HG02623 (cell line): Measurements from ENCODE around the gene B4GALNT1.
A peak's percentile ranks its signal among the peaks of the same experiment; 100 is the strongest.
"Not testable (repeated sequence)": the region's sequence is repeated elsewhere in the genome, so short reads cannot be mapped to it uniquely, and the experiment has no call there.

Experiments used
- ATAC-seq: cut with Tn5 transposase; IDR thresholded peaks from one replicate; pipeline ENCODE4 v1.9.1; 2021; ENCODE audit warnings: moderate library complexity; ENCODE audit not compliant: unreplicated experiment

Gene B4GALNT1

GRCh38 chr12:57632958-57633840, at the start of gene B4GALNT1:
Gene B4GALNT1 (minus strand): TSS chr12:57633201. CDS start chr12:57632132, 1,069 bp downstream.
- ATAC-seq, result peak; percentile 77

GRCh38 chr12:57679697-57680096, 46.7 kb upstream of the B4GALNT1 start:
- ATAC-seq, result no peak

- ATAC-seq, result not testable (repeated sequence)
Measured at GRCh38 chr12:57677947-57678346, 44.9 kb upstream of the B4GALNT1 start.

GRCh38 chr12:57674691-57675090, 41.7 kb upstream of the B4GALNT1 start:
- ATAC-seq, result no peak

- no peak for ATAC-seq
Measured at GRCh38 chr12:57672801-57673200, 39.8 kb upstream of the B4GALNT1 start.

- not testable (repeated sequence) for ATAC-seq
Measured at GRCh38 chr12:57671811-57672210, 38.8 kb upstream of the B4GALNT1 start.

GRCh38 chr12:57669691-57670090, 36.7 kb upstream of the B4GALNT1 start:
- ATAC-seq, result not testable (repeated sequence)

GRCh38 chr12:57666897-57667296, 33.9 kb upstream of the B4GALNT1 start:
- ATAC-seq, result no peak

- ATAC-seq, result not testable (repeated sequence)
Measured at GRCh38 chr12:57665066-57665820, 32.2 kb upstream of the B4GALNT1 start.

GRCh38 chr12:57661376-57661775, 28.4 kb upstream of the B4GALNT1 start:
- ATAC-seq, result no peak

GRCh38 chr12:57658890-57659289, 25.9 kb upstream of the B4GALNT1 start:
- ATAC-seq, result no peak

GRCh38 chr12:57657744-57658143, 24.7 kb upstream of the B4GALNT1 start:
- ATAC-seq, result no peak

- ATAC-seq, result not testable (repeated sequence)
Measured at GRCh38 chr12:57656408-57656807, 23.4 kb upstream of the B4GALNT1 start.

- no peak for ATAC-seq
Measured at GRCh38 chr12:57655541-57656240, 22.7 kb upstream of the B4GALNT1 start.

- no peak for ATAC-seq
Measured at GRCh38 chr12:57654042-57654441, 21.0 kb upstream of the B4GALNT1 start.

GRCh38 chr12:57646659-57647049, 13.7 kb upstream of the B4GALNT1 start:
- not testable (repeated sequence) for ATAC-seq

GRCh38 chr12:57645990-57646658, 13.1 kb upstream of the B4GALNT1 start:
- ATAC-seq, result not testable (repeated sequence)

- ATAC-seq, result no peak
Measured at GRCh38 chr12:57641699-57642442, 8.9 kb upstream of the B4GALNT1 start.

- ATAC-seq, result no peak
Measured at GRCh38 chr12:57640175-57641042, 7.4 kb upstream of the B4GALNT1 start.
